Pons (tissue), 1 donor: ENCODE results near the gene GALK1.

Experiments
- DNase-seq: peaks from one replicate; pipeline ENCODE4 v3.0.0-alpha.2; 2016; ENCODE audit warnings: low spot score

GALK1 gene

DNA sequence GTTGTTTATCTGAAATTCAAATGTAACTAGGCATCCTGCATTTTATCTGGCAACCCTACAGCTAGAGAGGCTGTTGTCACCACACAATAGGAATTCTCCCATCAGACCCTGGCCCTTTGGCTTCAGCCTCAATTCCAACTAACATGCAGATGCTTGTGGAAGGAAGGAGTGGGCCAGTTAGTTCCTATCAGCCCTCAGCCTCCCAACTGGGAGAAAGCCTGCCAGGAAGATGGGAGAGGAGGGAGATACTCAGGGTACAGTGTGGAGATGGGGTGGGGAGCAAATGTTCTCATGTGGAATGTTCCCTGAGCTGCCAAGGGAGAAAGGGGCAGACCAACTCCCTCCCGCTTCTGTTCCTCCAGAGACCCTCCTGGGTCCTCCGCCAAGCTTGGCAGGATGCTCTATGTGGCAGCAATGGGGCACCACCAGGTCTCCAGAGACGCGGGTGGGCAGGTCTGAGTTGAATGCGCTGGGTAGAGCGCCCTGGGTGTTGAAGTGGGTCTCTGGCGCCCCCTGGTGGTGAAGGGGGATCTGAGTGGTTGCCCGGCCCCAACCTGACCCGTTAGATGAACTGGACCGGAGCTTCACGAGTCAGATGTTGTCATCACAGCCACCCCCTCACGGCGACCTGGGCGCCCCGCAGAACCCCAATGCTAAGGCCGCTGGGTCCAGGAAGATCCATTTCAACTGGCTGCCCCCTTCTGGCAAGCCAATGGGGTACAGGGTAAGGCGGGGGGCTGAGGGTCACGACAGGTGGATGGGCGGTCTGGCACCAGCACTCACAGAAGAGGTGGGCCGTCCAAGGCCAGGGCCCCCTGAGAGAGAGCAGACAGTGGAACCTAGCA, 15.2 kb downstream of the GALK1 start:
- DNase-seq: peak; percentile 74

DNA sequence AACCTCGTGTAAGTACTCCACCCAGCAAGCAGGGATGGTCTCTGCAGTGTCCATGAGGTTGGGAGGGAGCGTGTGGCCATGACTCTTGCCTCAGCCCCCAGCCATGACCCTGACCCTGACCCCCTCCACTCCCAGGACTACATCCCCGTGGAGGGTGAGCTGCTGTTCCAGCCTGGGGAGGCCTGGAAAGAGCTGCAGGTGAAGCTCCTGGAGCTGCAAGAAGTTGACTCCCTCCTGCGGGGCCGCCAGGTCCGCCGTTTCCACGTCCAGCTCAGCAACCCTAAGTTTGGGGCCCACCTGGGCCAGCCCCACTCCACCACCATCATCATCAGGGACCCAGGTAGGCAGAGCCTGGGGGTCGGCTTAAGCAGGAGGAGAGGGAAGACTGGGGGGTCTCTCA, 16.3 kb downstream of the GALK1 start:
- no peak for DNase-seq

DNA sequence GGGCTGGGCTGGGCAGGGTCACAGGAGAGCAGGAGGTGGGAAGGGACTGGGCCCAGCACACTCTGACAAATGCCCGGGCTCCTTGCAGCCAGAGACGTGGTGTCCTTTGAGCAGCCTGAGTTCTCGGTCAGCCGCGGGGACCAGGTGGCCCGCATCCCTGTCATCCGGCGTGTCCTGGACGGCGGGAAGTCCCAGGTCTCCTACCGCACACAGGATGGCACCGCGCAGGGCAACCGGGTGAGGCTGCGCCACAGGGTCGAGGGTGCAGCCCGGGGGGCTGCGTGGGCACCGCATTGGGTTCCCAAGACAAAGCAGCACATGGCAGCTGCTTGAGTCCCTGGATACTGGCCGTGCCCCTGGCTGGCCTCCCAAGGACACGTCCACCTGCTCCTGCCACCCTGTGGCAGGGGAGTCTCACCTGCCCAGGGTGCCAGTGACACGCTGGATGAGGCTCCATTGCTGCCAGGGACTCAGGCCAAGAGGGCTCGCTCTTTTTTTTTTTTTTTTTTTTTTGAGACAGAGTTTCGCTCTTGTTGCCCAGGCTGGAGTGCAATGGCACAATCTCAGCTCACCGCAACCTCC, 21.3 kb downstream of the GALK1 start:
- DNase-seq: no peak

DNA sequence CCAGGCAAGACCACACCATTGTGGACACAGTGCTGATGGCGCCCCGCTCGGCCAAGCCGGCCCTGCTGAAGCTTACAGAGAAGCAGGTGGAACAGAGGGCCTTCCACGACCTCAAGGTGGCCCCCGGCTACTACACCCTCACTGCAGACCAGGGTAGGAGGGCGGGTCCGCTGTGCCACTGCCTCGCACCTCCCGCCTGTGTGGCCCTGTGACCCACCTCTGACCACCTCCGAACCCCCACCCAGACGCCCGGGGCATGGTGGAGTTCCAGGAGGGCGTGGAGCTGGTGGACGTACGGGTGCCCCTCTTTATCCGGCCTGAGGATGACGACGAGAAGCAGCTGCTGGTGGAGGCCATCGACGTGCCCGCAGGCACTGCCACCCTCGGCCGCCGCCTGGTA, 22.7 kb downstream of the GALK1 start:
- DNase-seq: no peak

DNA sequence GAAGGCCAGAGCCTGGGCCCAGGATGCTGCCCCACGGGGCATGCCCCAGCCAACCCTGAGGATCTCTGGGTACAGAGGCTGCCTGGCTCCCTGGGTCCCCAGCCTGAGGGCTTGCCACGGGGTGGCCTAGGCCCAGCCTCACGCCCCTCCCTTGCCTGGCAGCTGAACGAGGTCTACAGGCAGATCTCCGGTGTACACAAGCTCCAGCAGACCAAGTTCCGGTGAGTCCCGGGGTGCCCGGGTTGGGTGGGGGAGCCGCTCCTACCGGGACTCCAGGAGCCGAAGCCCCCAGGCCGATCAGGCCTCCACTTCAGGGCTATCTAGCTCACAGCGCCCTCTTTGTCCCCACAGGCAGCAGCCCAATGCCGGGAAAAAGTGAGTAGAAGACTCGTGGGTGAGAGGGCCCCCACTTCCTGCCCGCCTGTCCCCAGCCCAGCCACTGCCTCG, 24.3 kb downstream of the GALK1 start:
- no peak for DNase-seq

DNA sequence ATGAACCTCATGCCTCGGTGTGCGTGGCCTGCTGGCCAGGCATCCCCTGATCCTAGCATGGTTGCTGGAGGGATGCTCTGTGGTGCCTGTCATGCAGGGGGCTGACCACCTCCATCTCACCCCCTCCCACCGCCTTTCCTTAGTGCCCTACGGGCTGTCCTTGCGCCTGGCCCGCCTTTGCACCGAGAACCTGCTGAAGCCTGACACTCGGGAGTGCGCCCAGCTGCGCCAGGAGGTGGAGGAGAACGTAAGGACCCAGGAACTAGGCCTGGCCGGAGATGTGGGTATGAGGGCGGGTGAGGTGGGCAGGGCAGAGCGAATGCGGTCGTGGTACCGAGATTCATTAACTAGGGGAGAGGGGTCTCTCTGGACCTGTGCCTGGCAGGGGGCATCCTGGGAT, 24.8 kb downstream of the GALK1 start:
- no peak for DNase-seq

DNA sequence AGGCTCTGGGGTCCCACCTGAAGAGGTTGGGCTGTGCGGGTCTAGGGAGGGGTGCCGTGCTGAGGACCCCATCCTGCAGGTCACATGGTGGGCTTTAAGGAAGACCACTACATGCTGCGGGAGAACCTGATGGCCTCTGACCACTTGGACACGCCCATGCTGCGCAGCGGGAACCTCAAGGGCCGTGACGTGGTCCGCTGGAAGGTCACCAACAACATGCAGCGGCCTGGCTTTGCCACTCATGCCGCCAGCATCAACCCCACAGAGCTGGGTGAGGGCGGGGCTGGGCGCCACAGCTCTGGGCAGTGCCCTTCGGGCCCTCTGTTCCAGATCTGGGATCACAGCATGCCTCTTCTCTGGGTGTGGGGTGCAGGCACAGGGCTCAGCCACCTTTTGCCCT, 25.2 kb downstream of the GALK1 start:
- DNase-seq: no peak

DNA sequence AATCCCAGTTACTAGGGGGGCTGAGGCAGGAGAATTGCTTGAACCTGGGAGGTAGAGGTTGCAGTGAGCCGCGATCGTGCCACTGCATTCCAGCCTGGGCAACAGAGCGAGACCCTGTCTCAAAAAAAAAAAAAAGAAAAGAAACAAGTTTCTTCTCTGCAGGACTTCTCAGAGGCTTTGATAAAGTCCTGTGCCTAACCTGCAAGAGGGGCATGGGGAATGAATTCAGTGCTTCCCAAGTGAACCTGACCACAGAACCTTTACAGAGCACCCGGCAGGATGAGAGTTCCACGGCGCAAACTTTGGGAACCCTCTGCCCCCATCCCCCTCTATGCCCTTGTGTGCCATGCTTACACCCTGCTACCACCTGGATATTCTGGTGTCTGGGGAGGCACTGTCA, 25.8 kb downstream of the GALK1 start:
- no peak for DNase-seq

DNA sequence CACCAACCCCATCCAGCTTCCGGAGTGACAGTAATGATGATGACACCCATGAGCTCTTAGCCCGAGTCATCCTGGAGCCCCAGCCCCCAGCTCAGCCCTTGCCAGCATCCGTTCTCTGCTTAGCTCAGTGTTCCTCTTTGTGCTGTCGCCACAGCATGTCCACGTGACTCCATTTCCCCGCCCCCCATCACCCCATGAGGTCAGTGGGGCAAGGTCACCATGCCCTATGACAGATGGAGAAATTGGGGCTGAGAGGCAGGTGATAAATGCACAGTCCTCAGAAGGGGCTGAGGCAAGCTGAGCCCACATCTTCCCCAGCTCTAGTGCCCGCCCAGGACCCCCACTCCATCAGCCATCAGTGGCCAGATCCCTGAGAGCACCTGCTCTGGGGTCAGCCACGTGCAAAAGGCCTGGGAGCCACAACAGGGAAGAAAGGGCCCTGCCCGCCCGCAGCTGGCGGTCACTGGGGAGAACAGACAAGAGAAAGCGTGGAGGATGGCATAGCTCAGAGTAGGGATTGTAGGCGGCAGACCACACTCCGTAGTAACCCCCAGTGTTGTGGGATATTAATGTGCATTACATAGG, 26.7 kb downstream of the GALK1 start:
- DNase-seq: no peak

DNA sequence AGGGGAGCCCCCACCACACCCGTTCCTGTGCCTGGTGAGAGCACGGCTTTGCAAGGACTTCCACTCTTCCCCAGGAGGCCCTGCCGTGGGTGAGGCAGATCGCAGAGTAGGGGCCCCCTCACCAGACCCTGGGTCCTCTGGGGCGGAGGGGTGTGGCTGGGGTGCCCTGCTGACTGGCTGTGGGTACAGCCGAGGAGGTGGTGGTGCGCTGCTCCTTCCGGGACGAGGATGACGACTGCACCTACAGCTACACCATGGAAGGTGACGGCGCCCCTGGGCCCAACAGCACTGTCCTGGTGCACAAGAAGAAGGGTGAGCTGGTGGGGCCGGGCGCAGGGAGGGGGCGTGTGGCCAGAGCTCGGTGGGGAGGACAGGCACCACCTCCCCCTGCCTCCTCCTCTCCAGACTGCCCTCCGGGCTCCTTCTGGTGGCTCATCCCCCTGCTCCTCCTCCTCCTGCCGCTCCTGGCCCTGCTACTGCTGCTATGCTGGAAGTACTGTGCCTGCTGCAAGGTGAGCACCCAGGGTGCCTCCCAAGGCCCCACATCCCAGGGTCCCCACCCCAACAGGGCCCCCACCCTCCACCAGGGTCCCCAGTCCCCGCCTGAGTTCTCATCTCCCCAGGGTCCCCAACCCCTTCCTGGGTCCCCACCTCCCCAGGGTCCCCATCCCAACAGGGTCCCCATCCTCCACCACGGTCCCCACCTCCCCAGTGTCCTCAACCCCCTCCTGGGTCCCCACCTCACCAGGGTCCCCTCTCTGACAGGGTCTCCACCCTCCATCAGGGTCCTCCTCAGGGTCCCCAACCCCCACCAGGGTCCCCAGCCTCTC, 27.6 kb downstream of the GALK1 start:
- DNase-seq: no peak

DNA sequence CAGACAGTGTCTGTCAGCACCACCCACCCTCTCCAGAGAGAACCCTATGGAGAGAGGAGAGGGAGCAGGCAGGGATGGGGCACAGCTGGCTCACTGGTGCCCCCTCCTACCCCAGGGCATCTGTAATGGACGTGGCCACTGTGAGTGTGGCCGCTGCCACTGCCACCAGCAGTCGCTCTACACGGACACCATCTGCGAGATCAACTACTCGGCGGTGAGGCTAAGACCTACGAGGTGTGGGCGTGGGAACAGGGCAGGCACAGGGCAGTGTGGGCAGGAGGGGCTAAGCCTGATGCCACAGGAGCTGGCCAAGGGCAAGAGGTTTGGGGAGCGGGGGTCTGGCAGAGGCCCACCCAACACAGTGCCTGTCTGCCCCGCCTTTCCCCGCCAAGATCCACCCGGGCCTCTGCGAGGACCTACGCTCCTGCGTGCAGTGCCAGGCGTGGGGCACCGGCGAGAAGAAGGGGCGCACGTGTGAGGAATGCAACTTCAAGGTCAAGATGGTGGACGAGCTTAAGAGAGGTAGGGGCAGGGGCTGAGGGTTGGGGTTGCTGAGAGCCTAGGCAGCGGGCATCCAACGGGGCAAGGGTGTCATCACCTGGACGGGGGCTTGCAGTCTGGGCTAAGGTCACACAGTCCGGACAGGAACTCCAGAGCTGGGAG, 28.7 kb downstream of the GALK1 start:
- no peak for DNase-seq

DNA sequence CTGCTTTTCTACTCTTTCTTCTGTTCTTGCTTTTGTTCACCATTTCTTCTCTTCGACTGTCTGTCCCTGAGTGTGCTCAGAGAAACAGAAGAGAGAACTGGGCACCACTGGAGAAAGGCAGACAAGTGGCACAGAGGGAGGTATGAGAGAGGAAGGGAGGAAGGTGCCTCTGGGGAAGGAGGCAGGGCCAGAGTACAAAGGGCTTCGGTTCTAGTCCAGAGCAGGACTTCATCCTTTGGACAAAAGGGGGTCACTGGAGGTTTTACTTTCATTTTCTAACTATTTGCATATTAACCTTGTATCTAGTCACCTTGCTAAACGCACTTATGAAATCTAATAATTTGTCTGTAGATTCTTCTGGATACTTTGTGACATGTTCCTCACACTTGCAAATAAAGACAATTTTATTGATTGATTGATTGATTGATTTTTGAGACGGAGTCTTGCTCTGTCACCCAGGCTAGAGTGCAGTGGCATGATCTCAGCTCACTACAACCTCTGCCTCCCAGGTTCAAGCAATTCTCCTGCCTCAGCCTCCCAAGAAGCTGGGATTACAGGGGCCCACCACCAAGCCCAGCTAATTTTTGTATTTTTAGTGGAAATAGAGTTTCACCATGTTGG, 30.2 kb downstream of the GALK1 start:
- no peak for DNase-seq

DNA sequence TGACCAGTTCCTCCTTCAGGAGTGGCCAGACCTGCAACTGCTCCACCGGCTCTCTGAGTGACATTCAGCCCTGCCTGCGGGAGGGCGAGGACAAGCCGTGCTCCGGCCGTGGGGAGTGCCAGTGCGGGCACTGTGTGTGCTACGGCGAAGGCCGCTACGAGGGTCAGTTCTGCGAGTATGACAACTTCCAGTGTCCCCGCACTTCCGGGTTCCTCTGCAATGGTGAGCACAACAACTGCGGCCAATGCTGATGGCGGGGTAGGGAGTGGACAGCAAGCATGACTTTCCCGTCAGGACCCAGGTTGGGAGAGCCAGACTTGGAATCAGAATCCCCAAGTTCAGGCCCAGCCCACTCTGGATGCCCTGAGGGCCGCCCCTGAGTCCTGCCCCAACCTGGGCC, 31.5 kb downstream of the GALK1 start:
- no peak for DNase-seq

DNA sequence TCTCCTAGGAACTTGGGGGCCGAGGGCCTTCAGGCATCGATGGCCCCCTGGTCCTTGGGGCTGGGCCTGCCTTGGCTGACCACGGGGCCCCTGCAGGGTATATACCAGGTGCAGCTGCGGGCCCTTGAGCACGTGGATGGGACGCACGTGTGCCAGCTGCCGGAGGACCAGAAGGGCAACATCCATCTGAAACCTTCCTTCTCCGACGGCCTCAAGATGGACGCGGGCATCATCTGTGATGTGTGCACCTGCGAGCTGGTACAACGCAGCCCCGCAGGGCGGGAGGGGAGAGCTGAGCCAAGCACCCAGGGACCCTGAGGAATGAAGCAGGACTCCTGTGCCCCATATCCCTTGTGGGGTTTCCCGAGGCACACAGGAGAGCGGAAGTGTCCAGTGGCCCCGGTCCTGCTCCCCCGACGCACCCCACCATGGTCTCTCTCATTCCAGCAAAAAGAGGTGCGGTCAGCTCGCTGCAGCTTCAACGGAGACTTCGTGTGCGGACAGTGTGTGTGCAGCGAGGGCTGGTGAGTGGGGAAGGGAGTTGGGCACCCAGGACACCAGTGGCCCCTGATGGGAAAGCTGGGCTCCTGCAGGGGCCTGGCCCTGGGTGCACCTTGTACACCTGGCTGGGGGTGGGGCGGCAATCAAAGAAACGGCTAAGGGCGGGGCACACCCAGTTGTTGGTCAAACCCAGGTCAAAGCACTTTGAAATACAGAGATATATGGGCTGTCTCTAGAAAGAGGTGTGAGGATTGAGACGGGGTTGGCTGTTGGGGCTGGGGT, 33.1 kb downstream of the GALK1 start:
- DNase-seq: no peak

DNA sequence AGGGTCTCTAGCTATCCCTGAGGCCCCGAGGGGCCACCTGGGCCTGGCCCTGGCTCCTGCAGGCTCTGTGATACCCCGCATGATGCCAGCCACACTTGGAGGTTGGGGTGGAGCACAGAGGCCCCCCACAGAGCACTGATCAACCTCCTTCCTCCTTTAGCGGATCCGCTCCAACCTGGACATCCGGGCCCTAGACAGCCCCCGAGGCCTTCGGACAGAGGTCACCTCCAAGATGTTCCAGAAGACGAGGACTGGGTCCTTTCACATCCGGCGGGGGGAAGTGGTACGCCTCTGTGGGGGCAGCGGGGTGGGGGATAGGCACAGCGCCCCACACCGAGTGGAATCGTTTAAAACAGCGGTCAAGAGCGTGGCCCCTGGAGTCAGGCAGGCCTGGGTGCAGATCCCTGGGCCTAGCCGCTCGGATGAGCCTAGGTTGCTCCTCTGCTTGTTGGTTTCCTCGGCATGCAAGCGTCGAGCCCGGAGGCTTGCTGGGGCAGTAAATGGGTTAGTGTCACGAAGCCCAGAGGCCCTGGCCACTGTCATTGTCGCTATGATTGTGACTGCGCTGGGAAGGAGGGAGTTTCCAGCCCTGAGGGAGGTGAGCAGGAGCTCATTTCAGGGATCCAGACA, 33.8 kb downstream of the GALK1 start:
- DNase-seq: no peak

DNA sequence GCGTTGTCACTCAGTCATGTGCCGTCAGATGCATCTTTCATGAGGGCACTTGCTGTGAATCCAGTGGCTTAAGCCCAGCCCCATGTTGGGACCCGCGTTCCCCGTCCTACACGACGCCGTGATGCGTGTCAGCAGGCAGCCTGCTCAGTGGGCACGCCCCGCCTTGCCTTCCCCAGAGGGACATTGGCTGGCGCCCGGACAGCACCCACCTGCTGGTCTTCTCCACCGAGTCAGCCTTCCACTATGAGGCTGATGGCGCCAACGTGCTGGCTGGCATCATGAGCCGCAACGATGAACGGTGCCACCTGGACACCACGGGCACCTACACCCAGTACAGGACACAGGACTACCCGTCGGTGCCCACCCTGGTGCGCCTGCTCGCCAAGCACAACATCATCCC, 34.9 kb downstream of the GALK1 start:
- no peak for DNase-seq

DNA sequence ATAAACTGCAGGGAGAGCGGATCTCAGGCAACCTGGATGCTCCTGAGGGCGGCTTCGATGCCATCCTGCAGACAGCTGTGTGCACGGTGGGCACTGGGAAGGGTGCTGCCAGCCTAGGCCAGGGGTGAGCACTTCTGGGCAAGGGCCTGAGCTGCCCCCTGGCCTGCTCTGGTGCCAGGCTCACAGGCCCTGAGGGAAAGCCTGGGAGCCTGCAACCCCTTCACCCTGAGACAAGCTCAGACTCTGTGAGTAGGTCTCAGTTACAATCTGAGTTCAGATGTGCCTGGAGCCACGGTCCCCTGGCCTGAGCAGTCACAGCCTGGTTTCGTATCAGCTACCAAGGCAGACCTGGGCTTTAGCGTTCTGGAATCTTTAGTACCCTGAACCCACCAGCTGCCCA, 35.6 kb downstream of the GALK1 start:
- DNase-seq: no peak

DNA sequence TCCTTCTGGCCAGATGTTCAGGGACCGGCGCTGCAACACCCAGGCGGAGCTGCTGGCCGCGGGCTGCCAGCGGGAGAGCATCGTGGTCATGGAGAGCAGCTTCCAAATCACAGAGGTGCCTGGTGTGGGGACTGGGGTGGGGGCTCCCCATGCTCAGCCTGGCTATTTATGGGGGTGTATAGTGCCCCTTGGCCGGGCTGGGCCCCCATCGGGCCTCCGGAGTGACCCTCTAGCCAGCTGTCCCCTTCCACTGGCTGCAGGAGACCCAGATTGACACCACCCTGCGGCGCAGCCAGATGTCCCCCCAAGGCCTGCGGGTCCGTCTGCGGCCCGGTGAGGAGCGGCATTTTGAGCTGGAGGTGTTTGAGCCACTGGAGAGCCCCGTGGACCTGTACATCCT, 37.6 kb downstream of the GALK1 start:
- DNase-seq: no peak

DNA sequence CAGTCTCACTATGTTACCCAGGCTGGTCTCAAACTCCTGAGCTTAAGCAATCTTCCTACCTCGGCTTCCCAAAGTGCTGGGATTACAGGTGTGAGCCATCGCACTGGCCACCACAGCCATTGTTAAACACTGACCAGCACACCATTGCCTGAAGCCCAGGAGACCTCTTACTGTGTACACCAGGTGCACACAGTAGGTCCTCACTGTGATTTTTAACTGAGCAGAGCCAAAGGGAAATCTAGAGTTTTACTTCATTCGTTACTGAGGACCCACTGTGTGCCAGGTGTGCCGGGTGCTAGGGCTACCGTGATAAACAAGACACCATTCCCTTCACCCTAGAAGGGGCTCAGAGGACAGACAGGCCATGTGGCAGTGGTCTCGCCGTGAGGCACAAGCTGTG, 39.5 kb downstream of the GALK1 start:
- DNase-seq: no peak
